HL-60 (cell line): ENCODE data around the gene PDS5B.

Experiments
- DNase-seq, 2 experiments: peaks; one replicate each; pipeline ENCODE4 v3.0.0-alpha.2; 2010 to 2020; ENCODE audit warnings: low read depth in 1 of 2, low spot score in 1 of 2
- H3K27ac ChIP-seq: fragments of 250-450 bp; sonication (Bioruptor Pico); replicated peaks from 2 replicates; pipeline ENCODE4 v1.5.1; 2020; ENCODE audit warnings: mild to moderate bottlenecking, moderate library complexity
- H3K27me3 ChIP-seq: fragments of 250-450 bp; sonication (Bioruptor Pico); 2 replicates; pipeline ENCODE4 v1.5.1; 2021; ENCODE audit warnings: mild to moderate bottlenecking, moderate library complexity; ENCODE audit not compliant: insufficient read depth, poor library complexity, severe bottlenecking
- H3K4me3 ChIP-seq: replicated peaks from 2 replicates; pipeline ENCODE4 v1.5.1; 2011; ENCODE audit warnings: mild to moderate bottlenecking, control low read depth, low read length; ENCODE audit not compliant: insufficient read depth
- CTCF ChIP-seq: IDR thresholded peaks from one replicate; pipeline ENCODE4 v1.5.1; 2011; ENCODE audit warnings: low read length, control low read depth, inconsistent platforms; ENCODE audit not compliant: insufficient read depth
- GABPA ChIP-seq: IDR thresholded peaks from 2 replicates; pipeline ENCODE4 v1.6.1; 2012; ENCODE audit warnings: low read depth
- POLR2AphosphoS5 ChIP-seq: IDR thresholded peaks from 2 replicates; pipeline ENCODE4 v1.6.1; 2012; ENCODE audit warnings: low read depth
- REST ChIP-seq: IDR thresholded peaks from 2 replicates; pipeline ENCODE4 v1.6.1; 2012; ENCODE audit warnings: low read depth; ENCODE audit not compliant: insufficient replicate concordance
- SPI1 ChIP-seq: IDR thresholded peaks from 2 replicates; pipeline ENCODE4 v1.6.1; 2012; ENCODE audit warnings: low read depth, mild to moderate bottlenecking, borderline replicate concordance

The PDS5B gene

GRCh38 chr13:32632343-32632909 is 46.2 kb downstream of the PDS5B start:
- H3K27ac ChIP-seq, result no peak overlapping the region
- DNase-seq, result no peak
- no peaks in the 10 kb centered on the region for H3K27me3 ChIP-seq
- TF ChIP-seq POLR2AphosphoS5, result no peak
- no peak for TF ChIP-seq CTCF
- no peak for TF ChIP-seq GABPA
- TF ChIP-seq SPI1, result no peak
- TF ChIP-seq REST, result no peak
- no peak overlapping the region for H3K4me3 ChIP-seq

- H3K27me3 ChIP-seq, result no peaks in the 10 kb centered on the region
- DNase-seq, result no peak
- no peak for TF ChIP-seq CTCF
- TF ChIP-seq SPI1, result no peak
- no peak for TF ChIP-seq POLR2AphosphoS5
- no peak for TF ChIP-seq REST
- no peak for TF ChIP-seq GABPA
- no peak overlapping the region for H3K27ac ChIP-seq
- H3K4me3 ChIP-seq, result no peak overlapping the region
Measured at GRCh38 chr13:32636711-32637110, 50.5 kb downstream of the PDS5B start.

- TF ChIP-seq CTCF (no peak), GABPA (no peak)
- no peak overlapping the region for H3K27ac ChIP-seq
- no peaks in the 10 kb centered on the region for H3K27me3 ChIP-seq
- H3K4me3 ChIP-seq, result no peak overlapping the region
- peak; percentile 31 to 57 for DNase-seq
Measured at GRCh38 chr13:32638739-32639138, 52.5 kb downstream of the PDS5B start.

GRCh38 chr13:32639502-32640105 is 53.4 kb downstream of the PDS5B start:
- DNase-seq, result peak; percentile 21 to 67
- no peaks in the 10 kb centered on the region for H3K27me3 ChIP-seq
- TF ChIP-seq REST (no peak), CTCF (peak; percentile 87)
- no peak overlapping the region for H3K4me3 ChIP-seq
- H3K27ac ChIP-seq, result no peak overlapping the region
